Chondrocyte (in vitro differentiated cells): ENCODE measurements around the gene QKI. TPM values are rescaled to one million over a fixed set of nuclear protein-coding genes. Genes with fewer than 3 reads are reported as not detected.

ENCODE experiments used
- DNase-seq: peaks from one replicate; pipeline ENCODE4 v3.0.0; 2021; ENCODE audit warnings: mixed read lengths, low spot score
- H3K27ac Mint-ChIP-seq: one replicate; pipeline ENCODE4 v1.8.0; 2021; ENCODE audit warnings: mild to moderate bottlenecking, moderate library complexity, mixed read lengths; ENCODE audit not compliant: unreplicated experiment
- H3K27me3 Mint-ChIP-seq: 2 replicates; pipeline ENCODE4 v1.8.0; 2021; ENCODE audit warnings: low read depth, mixed read lengths
- H3K36me3 Mint-ChIP-seq: 2 replicates; pipeline ENCODE4 v1.8.0; 2021; ENCODE audit warnings: low read depth, mixed read lengths
- H3K4me1 Mint-ChIP-seq: 2 replicates; pipeline ENCODE4 v1.8.0; 2021; ENCODE audit warnings: low read depth, mild to moderate bottlenecking, mixed read lengths
- H3K4me3 Mint-ChIP-seq: one replicate; pipeline ENCODE4 v1.8.0; 2021; ENCODE audit warnings: mild to moderate bottlenecking, moderate library complexity, mixed read lengths; ENCODE audit not compliant: unreplicated experiment
- H3K9me3 Mint-ChIP-seq: 2 replicates; pipeline ENCODE4 v1.8.0; 2021; ENCODE audit warnings: low read depth, mixed read lengths
- total RNA-seq: library from RNA; stranded (reverse); gene quantifications from 3 replicates; pipeline ENCODE4 v1.2.1, GENCODE V29; 2021
- TF ChIP-seq, protein P1 (sequence below): fragments of 200-600 bp; sonication (generic); IDR thresholded peaks from 2 replicates; pipeline ENCODE4 v1.5.0; 2021; ENCODE audit warnings: antibody characterized with exemption, mild to moderate bottlenecking, moderate library complexity

Gene QKI
- total RNA-seq, 1 donor from 2014 or later, result 189 TPM

DNA sequence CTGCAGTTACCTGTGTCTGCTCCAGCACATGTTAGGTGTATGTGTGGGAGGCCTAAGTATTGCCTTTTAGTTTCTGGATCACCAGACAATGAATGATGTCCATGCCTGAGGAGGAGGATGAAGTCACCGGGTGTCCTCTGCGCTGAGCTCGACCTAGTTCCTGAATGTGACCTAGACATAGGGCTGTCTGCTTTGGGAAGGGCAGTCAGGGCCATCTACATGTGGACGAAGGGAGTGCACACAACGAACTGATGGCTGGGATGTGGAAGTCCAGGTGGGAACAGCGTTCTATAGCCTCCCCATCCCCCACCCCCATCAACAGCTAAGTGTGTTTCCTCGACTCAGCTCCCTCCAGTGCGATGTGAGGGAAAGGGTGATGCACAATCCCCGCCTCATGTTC, 186.3 kb downstream of the QKI start:
- peaks cover 13% of the 10 kb centered on the region for H3K9me3 Mint-ChIP-seq
- DNase-seq, result no peak
- TF ChIP-seq, protein P1, sequence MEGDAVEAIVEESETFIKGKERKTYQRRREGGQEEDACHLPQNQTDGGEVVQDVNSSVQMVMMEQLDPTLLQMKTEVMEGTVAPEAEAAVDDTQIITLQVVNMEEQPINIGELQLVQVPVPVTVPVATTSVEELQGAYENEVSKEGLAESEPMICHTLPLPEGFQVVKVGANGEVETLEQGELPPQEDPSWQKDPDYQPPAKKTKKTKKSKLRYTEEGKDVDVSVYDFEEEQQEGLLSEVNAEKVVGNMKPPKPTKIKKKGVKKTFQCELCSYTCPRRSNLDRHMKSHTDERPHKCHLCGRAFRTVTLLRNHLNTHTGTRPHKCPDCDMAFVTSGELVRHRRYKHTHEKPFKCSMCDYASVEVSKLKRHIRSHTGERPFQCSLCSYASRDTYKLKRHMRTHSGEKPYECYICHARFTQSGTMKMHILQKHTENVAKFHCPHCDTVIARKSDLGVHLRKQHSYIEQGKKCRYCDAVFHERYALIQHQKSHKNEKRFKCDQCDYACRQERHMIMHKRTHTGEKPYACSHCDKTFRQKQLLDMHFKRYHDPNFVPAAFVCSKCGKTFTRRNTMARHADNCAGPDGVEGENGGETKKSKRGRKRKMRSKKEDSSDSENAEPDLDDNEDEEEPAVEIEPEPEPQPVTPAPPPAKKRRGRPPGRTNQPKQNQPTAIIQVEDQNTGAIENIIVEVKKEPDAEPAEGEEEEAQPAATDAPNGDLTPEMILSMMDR, result no peak
- no peaks in the 10 kb centered on the region for H3K27me3 Mint-ChIP-seq
- H3K36me3 Mint-ChIP-seq, result peaks cover 2% of the 10 kb centered on the region
- peaks cover 6% of the 10 kb centered on the region for H3K4me1 Mint-ChIP-seq
- H3K4me3 Mint-ChIP-seq, result no peak overlapping the region
- H3K27ac Mint-ChIP-seq, result no peak overlapping the region

DNA sequence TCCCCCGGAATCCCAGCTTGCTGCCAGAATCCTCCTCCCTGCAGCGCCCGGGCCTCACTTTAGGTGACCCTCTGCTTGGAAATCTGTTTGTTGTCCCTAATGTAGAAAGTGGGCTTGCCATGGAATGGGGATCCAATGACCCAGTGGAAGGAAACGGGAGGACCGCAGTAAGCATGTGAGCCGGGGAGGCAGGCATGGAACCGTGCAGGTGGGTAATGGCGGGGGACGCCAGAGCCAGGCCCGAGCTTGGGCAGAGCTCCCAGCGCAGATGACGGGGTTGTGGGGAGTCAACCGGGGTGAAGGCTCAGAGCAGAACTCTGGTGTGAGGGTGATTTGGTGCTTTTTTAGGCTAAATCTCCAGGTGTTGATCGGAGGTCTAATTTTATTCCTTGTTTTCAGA, 188.3 kb downstream of the QKI start:
- DNase-seq, result no peak
- no peaks in the 10 kb centered on the region for H3K27me3 Mint-ChIP-seq
- H3K27ac Mint-ChIP-seq, result no peak overlapping the region
- H3K4me1 Mint-ChIP-seq, result peaks cover 6% of the 10 kb centered on the region
- H3K9me3 Mint-ChIP-seq, result no peaks in the 10 kb centered on the region
- no peaks in the 10 kb centered on the region for H3K36me3 Mint-ChIP-seq
- H3K4me3 Mint-ChIP-seq, result no peak overlapping the region
- TF ChIP-seq, protein P1, result no peak

DNA sequence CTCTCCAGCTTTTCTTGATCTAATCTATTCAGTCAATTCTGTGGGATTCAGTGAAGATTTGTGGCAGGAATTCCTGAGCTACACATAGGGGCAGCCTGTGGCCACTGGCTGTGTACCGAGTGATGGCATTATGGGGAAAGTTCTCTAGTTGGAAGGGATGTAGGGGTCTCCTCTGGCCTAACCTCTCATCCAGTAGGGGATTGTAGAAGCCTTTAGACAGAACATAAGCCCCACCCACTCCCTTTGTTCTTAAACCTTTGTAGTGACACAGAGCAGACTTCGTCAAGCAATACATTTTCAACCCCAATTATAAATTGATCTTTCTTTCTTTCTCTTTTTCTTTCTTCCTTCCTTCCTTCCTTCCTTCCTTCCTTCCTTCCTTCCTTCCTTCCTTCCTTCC, 188.9 kb downstream of the QKI start:
- no peak overlapping the region for H3K27ac Mint-ChIP-seq
- DNase-seq, result no peak
- TF ChIP-seq, protein P1, result no peak
- no peaks in the 10 kb centered on the region for H3K36me3 Mint-ChIP-seq
- no peaks in the 10 kb centered on the region for H3K27me3 Mint-ChIP-seq
- H3K9me3 Mint-ChIP-seq, result no peaks in the 10 kb centered on the region
- H3K4me3 Mint-ChIP-seq, result no peak overlapping the region
- peaks cover 6% of the 10 kb centered on the region for H3K4me1 Mint-ChIP-seq

DNA sequence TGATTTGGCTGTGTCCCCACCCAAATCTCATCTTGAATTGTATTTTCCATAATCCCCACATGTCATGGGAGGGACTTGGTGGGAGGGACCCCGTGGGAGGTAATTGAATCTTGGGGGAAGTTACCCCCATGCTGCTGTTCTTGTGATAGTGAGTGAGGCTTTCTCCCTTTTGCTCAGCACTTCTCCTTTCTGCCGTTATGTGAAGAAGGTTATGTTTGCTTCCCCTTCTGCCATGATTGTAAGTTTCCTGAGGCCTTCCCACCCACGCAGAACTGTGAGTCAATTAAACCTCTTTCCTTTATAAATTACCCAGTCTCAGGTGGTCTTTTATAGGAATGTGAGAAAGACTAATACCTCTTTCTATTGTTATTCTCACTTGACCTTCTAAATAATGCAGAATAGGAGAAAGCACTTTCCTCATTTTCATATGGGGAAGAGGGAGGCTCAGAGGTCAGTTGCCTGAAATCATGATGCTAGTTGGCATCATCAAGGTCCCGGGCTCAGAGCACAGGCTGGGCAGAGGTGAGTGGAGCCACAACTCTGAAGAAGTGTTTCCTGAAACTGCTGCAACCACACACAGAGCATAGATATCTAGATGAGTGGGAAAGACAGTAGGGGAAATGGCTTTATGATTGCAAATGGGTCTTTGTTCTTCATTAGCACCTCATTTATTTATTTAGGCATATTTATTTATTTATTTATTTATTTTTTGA, 191.0 kb downstream of the QKI start:
- H3K27ac Mint-ChIP-seq, result no peak overlapping the region
- DNase-seq, result no peak
- no peaks in the 10 kb centered on the region for H3K27me3 Mint-ChIP-seq
- H3K9me3 Mint-ChIP-seq, result no peaks in the 10 kb centered on the region
- H3K4me1 Mint-ChIP-seq, result peaks cover under 1% of the 10 kb centered on the region
- H3K36me3 Mint-ChIP-seq, result no peaks in the 10 kb centered on the region
- no peak overlapping the region for H3K4me3 Mint-ChIP-seq
- TF ChIP-seq, protein P1, result no peak

DNA sequence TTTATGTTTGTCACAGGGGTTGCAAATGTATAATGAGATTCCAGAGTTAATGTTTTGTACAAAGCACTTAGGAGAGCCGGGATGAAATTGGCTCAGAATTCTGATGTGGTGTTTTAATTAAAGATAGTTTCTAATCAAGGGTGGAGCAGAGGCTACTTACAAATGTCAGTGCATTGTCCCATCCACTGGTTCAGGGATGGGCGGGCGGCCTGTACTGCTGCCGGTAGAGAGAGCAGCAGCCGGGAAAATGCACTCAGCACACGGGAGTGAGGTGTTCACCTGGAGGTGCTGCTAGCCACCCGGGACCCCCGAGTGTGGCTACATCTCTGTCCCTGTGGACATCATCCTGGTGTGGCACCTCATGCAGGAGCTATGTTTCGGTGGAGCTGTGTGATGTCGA, 193.3 kb downstream of the QKI start:
- TF ChIP-seq, protein P1, result no peak
- H3K36me3 Mint-ChIP-seq, result no peaks in the 10 kb centered on the region
- DNase-seq, result no peak
- no peak overlapping the region for H3K4me3 Mint-ChIP-seq
- H3K4me1 Mint-ChIP-seq, result no peaks in the 10 kb centered on the region
- H3K9me3 Mint-ChIP-seq, result no peaks in the 10 kb centered on the region
- H3K27me3 Mint-ChIP-seq, result no peaks in the 10 kb centered on the region
- H3K27ac Mint-ChIP-seq, result no peak overlapping the region
